Left ventricle myocardium inferior (tissue), 1 donor: Measurements from ENCODE around the gene CEPT1. TPM values are rescaled to one million over a fixed set of nuclear protein-coding genes. Genes with fewer than 3 reads are reported as not detected.

Experiments
- DNase-seq: peaks from one replicate; pipeline ENCODE4 v3.0.0-alpha.2; 2020
- H3K27ac ChIP-seq: fragments of 200-600 bp; replicated peaks from 2 replicates; pipeline ENCODE4 v1.8.0; 2021
- H3K27me3 ChIP-seq: fragments of 200-600 bp; 2 replicates; pipeline ENCODE4 v1.8.0; 2021; ENCODE audit warnings: low read depth
- H3K36me3 ChIP-seq: fragments of 200-600 bp; 2 replicates; pipeline ENCODE4 v1.8.0; 2021
- H3K4me1 ChIP-seq: fragments of 200-600 bp; 2 replicates; pipeline ENCODE4 v1.8.0; 2021
- H3K4me3 ChIP-seq: fragments of 200-600 bp; 2 replicates; pipeline ENCODE4 v1.8.0; 2021; ENCODE audit warnings: mild to moderate bottlenecking, moderate library complexity
- H3K9me3 ChIP-seq: fragments of 200-600 bp; replicated peaks from 2 replicates; pipeline ENCODE4 v1.8.0; 2021
- CTCF ChIP-seq: fragments of 200-600 bp; IDR thresholded peaks from 2 replicates; pipeline ENCODE4 v1.8.0; 2021; ENCODE audit warnings: antibody characterized with exemption, mild to moderate bottlenecking, borderline replicate concordance
- intact Hi-C: fragments of 100-400 bp; cut with micrococcal nuclease; formaldehyde crosslinking; loops from one replicate; pipeline ENCODE4 v1.11.0; 2022
- total RNA-seq: library from RNA; stranded (reverse); fragmentation: NEBNext Ultra II Directional; extraction: Animal tissue kit (Norgen Biotek cat#: 25700); gene quantifications from one replicate; pipeline ENCODE4 v1.2.1, GENCODE V29; 2021
- donor health status: DM: no; HTN: yes; CAD: no; lungs with severe emphysema.

The CEPT1 gene
- total RNA-seq, 1 donor from 2014 or later, result 14.0 TPM

DNA sequence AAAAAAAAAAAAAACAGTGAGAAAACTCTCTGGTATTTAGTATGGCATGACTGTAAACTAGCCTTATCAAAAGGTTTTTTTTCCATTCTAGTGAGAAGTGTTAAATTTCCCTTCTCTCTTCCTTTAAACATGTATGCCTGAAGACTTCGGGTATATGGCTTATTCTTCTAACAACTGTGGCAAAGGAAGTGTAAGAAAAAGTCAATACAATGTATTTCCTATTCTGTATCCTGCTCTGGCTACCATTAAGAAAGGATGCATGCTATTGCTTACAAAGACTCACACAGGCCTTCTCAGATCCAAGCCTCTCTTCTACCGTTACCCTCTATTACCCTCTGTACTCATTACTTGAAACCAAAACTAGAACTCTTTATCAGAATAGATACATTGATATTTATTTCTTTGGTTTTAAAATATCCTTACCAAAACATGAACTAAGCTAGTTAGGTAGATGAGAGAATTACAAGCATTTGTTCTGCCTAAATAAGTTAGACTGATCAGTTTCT, 8.4 kb downstream of the CEPT1 start:
- Histone ChIP-seq H3K36me3 (peaks cover 54% of the 10 kb centered on the region), H3K4me3 (no peak overlapping the region)

DNA sequence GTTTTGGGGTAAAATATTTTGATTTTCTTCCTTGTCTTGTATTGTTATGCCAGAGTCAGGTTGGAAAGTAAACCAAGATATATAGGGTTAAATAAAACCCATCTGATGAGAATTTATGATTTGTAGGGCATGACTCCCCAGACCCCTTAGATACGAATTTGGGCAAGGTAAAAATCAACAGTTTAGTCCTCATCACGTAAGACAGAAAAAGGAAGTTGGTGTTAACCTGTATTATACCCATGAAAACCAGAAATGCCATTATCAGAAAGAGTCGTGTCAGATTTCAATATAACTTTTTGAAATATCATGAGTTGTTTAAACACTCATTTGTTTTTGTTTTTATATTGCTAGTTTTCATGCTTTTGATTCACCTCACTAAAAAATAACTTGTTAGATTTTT, 11.8 kb downstream of the CEPT1 start:
- DNase-seq, result no peak
- TF ChIP-seq CTCF, result no peak
- H3K9me3 ChIP-seq, result peaks cover 6% of the 10 kb centered on the region
- intact Hi-C loops, result no loop called here
- H3K27ac ChIP-seq, result no peak overlapping the region
- no peak overlapping the region for H3K4me3 ChIP-seq
- peaks cover 19% of the 10 kb centered on the region for H3K4me1 ChIP-seq
- H3K36me3 ChIP-seq, result peaks cover 74% of the 10 kb centered on the region
- no peaks in the 10 kb centered on the region for H3K27me3 ChIP-seq

More for the DNA sequence above, 8.4 kb downstream of the CEPT1 start:
- H3K27ac ChIP-seq, result no peak overlapping the region
- TF ChIP-seq CTCF, result no peak
- DNase-seq, result no peak
- intact Hi-C loops, result no loop called here
- no peaks in the 10 kb centered on the region for H3K27me3 ChIP-seq
- H3K9me3 ChIP-seq, result peaks cover 1% of the 10 kb centered on the region
- peaks cover 19% of the 10 kb centered on the region for H3K4me1 ChIP-seq

- H3K9me3 ChIP-seq, result peaks cover 6% of the 10 kb centered on the region
- intact Hi-C loops, result no loop called here
- no peak for DNase-seq
- peaks cover 58% of the 10 kb centered on the region for H3K36me3 ChIP-seq
- H3K4me1 ChIP-seq, result peaks cover 7% of the 10 kb centered on the region
- no peak overlapping the region for H3K27ac ChIP-seq
- no peak for TF ChIP-seq CTCF
- H3K27me3 ChIP-seq, result no peaks in the 10 kb centered on the region
- no peak overlapping the region for H3K4me3 ChIP-seq
Observed at GRCh38 chr1:111154021-111154999, 14.3 kb downstream of the CEPT1 start.

- no peak for TF ChIP-seq CTCF
- Histone ChIP-seq H3K4me3 (no peak overlapping the region), H3K36me3 (peaks cover 53% of the 10 kb centered on the region), H3K4me1 (peaks cover 9% of the 10 kb centered on the region), H3K9me3 (peaks cover 6% of the 10 kb centered on the region), H3K27ac (no peak overlapping the region), H3K27me3 (no peaks in the 10 kb centered on the region)
- intact Hi-C loops, result no loop called here
- DNase-seq, result no peak
Observed at GRCh38 chr1:111157431-111157830, 17.4 kb downstream of the CEPT1 start.

- H3K27me3 ChIP-seq, result no peaks in the 10 kb centered on the region
- peaks cover 43% of the 10 kb centered on the region for H3K36me3 ChIP-seq
- no peaks in the 10 kb centered on the region for H3K9me3 ChIP-seq
- TF ChIP-seq CTCF, result no peak
- DNase-seq, result no peak
- H3K27ac ChIP-seq, result no peak overlapping the region
- H3K4me3 ChIP-seq, result no peak overlapping the region
- intact Hi-C loops, result no loop called here
- peaks cover 19% of the 10 kb centered on the region for H3K4me1 ChIP-seq
Observed at GRCh38 chr1:111161843-111162487, 21.9 kb downstream of the CEPT1 start.
